GM19239 (cell line): ENCODE results near the gene GON4L.
"Not testable (repeated sequence)": the region's sequence is repeated elsewhere in the genome, so short reads cannot be mapped to it uniquely, and the experiment has no call there.

Experiments used
- DNase-seq: peaks from one replicate; pipeline ENCODE4 v3.0.0; 2011; ENCODE audit warnings: low spot score; ENCODE audit not compliant: insufficient read length
- FAIRE-seq: peaks from 2 replicates; lab custom pipeline; 2011; peaks lifted over from hg19 to GRCh38; lab: Jason Lieb, UNC

GON4L gene

GRCh38 chr1:155873860-155874259 is 16.8 kb upstream of the GON4L start:
- no peak for DNase-seq
- FAIRE-seq, result no peak

- FAIRE-seq (no peak), DNase-seq (no peak)
Observed at GRCh38 chr1:155872527-155872926, 15.5 kb upstream of the GON4L start.

GRCh38 chr1:155871390-155871789 is 14.4 kb upstream of the GON4L start:
- FAIRE-seq (no peak), DNase-seq (no peak)

- no peak for FAIRE-seq
- no peak for DNase-seq
Observed at GRCh38 chr1:155867766-155868165, 10.8 kb upstream of the GON4L start.

- DNase-seq (no peak), FAIRE-seq (no peak)
Observed at GRCh38 chr1:155864393-155864792, 7.4 kb upstream of the GON4L start.

- FAIRE-seq, result no peak
- DNase-seq, result no peak
Observed at GRCh38 chr1:155861896-155862295, 4.9 kb upstream of the GON4L start.

GRCh38 chr1:155860970-155861510 is 4.0 kb upstream of the GON4L start:
- no peak for FAIRE-seq
- no peak for DNase-seq

- FAIRE-seq, result no peak
- peak; percentile 44 for DNase-seq
Observed at GRCh38 chr1:155859881-155860871, 3.2 kb upstream of the GON4L start.

- peak; percentile 95 for FAIRE-seq
Observed at GRCh38 chr1:155859234-155859829, 2.3 kb upstream of the GON4L start, which contains the start of gene SYT11. Gene SYT11, plus strand, starts transcription at chr1:155859567. Its CDS starts 195 bp downstream, at chr1:155859762.

GRCh38 chr1:155858800-155859233 is 1.8 kb upstream of the GON4L start:
- DNase-seq, result no peak
- no peak for FAIRE-seq

More at GRCh38 chr1:155859234-155859829, 2.3 kb upstream of the GON4L start, which contains the start of gene SYT11:
- peak; percentile 68 for DNase-seq

GRCh38 chr1:155856257-155856974 is 598 bp downstream of the GON4L start:
- FAIRE-seq (no peak), DNase-seq (no peak)

- no peak for DNase-seq
- no peak for FAIRE-seq
Observed at GRCh38 chr1:155850345-155850744, 6.7 kb downstream of the GON4L start.

- DNase-seq, result no peak
- no peak for FAIRE-seq
Observed at GRCh38 chr1:155847823-155848529, 9.0 kb downstream of the GON4L start.

- FAIRE-seq (no peak), DNase-seq (no peak)
Observed at GRCh38 chr1:155844860-155845421, 12.1 kb downstream of the GON4L start.

GRCh38 chr1:155840386-155840785 is 16.6 kb downstream of the GON4L start:
- DNase-seq (no peak), FAIRE-seq (no peak)

- no peak for FAIRE-seq
- no peak for DNase-seq
Observed at GRCh38 chr1:155835548-155835947, 21.5 kb downstream of the GON4L start.

- FAIRE-seq, DNase-seq: not testable (repeated sequence)
Observed at GRCh38 chr1:155834927-155835399, 22.1 kb downstream of the GON4L start.

- DNase-seq, result no peak
- no peak for FAIRE-seq
Observed at GRCh38 chr1:155834296-155834926, 22.6 kb downstream of the GON4L start.
